Measurements from ENCODE around the gene TMEM63A.

Gene TMEM63A

GRCh38 chr1:225907341-225907740 lies 25.2 kb upstream of the TMEM63A start:
- Histone ChIP-seq H3K4me1 (ENCODE audit: insufficient read depth, low read length) (no peaks in the 10 kb centered on the region), H3K4me2 (ENCODE audit: insufficient read depth, low read length) (no peak overlapping the region), H3K9me3 (ENCODE audit: insufficient read depth, low read length, severe bottlenecking) (no peaks in the 10 kb centered on the region), H4K20me1 (ENCODE audit: insufficient read depth, low read length) (no peaks in the 10 kb centered on the region), H2AFZ (ENCODE audit: low read depth, low read length) (no peak overlapping the region), H3K79me2 (ENCODE audit: insufficient read depth, low read length) (no peaks in the 10 kb centered on the region), H3K36me3 (ENCODE audit: insufficient read depth, low read length) (no peaks in the 10 kb centered on the region), H3K4me3 (ENCODE audit: low read depth in 1 of 2, low read length in 2 of 2) (no peak overlapping the region), H3K27me3 (ENCODE audit: insufficient read depth, low read length, poor library complexity) (no peaks in the 10 kb centered on the region), H3K27ac (ENCODE audit: low read length) (no peak overlapping the region), H3K9ac (ENCODE audit: low read depth, low read length) (no peak overlapping the region)
- DNase-seq (no peak), ATAC-seq (ENCODE audit: insufficient read depth, low read depth) (no peak)
- TF ChIP-seq EZH2 (IDR thresholded peaks at IDR 0.05; ENCODE audit: borderline replicate concordance, low read depth, low read length, severe bottlenecking) (no peak), CTCF (IDR thresholded peaks at IDR 0.05; ENCODE audit: borderline replicate concordance, extremely low read depth, low read length, poor library complexity, severe bottlenecking) (no peak)

GRCh38 chr1:225906467-225906866 lies 24.3 kb upstream of the TMEM63A start:
- Histone ChIP-seq H3K79me2 (ENCODE audit: insufficient read depth, low read length) (no peaks in the 10 kb centered on the region), H2AFZ (ENCODE audit: low read depth, low read length) (no peak overlapping the region), H4K20me1 (ENCODE audit: insufficient read depth, low read length) (no peaks in the 10 kb centered on the region), H3K27me3 (ENCODE audit: insufficient read depth, low read length, poor library complexity) (no peaks in the 10 kb centered on the region), H3K9me3 (ENCODE audit: insufficient read depth, low read length, severe bottlenecking) (no peaks in the 10 kb centered on the region), H3K9ac (ENCODE audit: low read depth, low read length) (no peak overlapping the region), H3K4me2 (ENCODE audit: insufficient read depth, low read length) (no peak overlapping the region), H3K36me3 (ENCODE audit: insufficient read depth, low read length) (no peaks in the 10 kb centered on the region), H3K27ac (ENCODE audit: low read length) (no peak overlapping the region), H3K4me1 (ENCODE audit: insufficient read depth, low read length) (no peaks in the 10 kb centered on the region), H3K4me3 (ENCODE audit: low read depth in 1 of 2, low read length in 2 of 2) (no peak overlapping the region)
- no peak for TF ChIP-seq EZH2 (IDR thresholded peaks at IDR 0.05; ENCODE audit: borderline replicate concordance, low read depth, low read length, severe bottlenecking)
- no peak for TF ChIP-seq CTCF (IDR thresholded peaks at IDR 0.05; ENCODE audit: borderline replicate concordance, extremely low read depth, low read length, poor library complexity, severe bottlenecking)
- no peak for ATAC-seq (ENCODE audit: insufficient read depth, low read depth)
- no peak for DNase-seq

- H3K79me2 ChIP-seq (ENCODE audit: insufficient read depth, low read length), result no peaks in the 10 kb centered on the region
- no peak overlapping the region for H3K4me3 ChIP-seq (ENCODE audit: low read depth in 1 of 2, low read length in 2 of 2)
- H3K4me1 ChIP-seq (ENCODE audit: insufficient read depth, low read length), result no peaks in the 10 kb centered on the region
- H3K4me2 ChIP-seq (ENCODE audit: insufficient read depth, low read length), result no peak overlapping the region
- H3K36me3 ChIP-seq (ENCODE audit: insufficient read depth, low read length), result no peaks in the 10 kb centered on the region
- ATAC-seq (ENCODE audit: insufficient read depth, low read depth), result no peak
- no peak overlapping the region for H3K9ac ChIP-seq (ENCODE audit: low read depth, low read length)
- no peaks in the 10 kb centered on the region for H4K20me1 ChIP-seq (ENCODE audit: insufficient read depth, low read length)
- no peaks in the 10 kb centered on the region for H3K27me3 ChIP-seq (ENCODE audit: insufficient read depth, low read length, poor library complexity)
- TF ChIP-seq EZH2 (IDR thresholded peaks at IDR 0.05; ENCODE audit: borderline replicate concordance, low read depth, low read length, severe bottlenecking) (no peak), CTCF (IDR thresholded peaks at IDR 0.05; ENCODE audit: borderline replicate concordance, extremely low read depth, low read length, poor library complexity, severe bottlenecking) (no peak)
- DNase-seq, result no peak
- no peak overlapping the region for H2AFZ ChIP-seq (ENCODE audit: low read depth, low read length)
- H3K27ac ChIP-seq (ENCODE audit: low read length), result no peak overlapping the region
- no peaks in the 10 kb centered on the region for H3K9me3 ChIP-seq (ENCODE audit: insufficient read depth, low read length, severe bottlenecking)
Measured at GRCh38 chr1:225903623-225904022, 21.4 kb upstream of the TMEM63A start.

Data from DND-41 (cell line).